ENCODE results near the gene SOCS7. TPM values are rescaled to one million over a fixed set of nuclear protein-coding genes. Genes with fewer than 3 reads are reported as not detected.

The SOCS7 gene
- total RNA-seq, 2 experiments from 2014 or later: 18.0 to 18.9 TPM

GRCh38 chr17:38338535-38338934 is 13.1 kb upstream of the SOCS7 start:
- CTCF ChIA-PET: interaction anchor here (1.0 to 5.2 kb wide), 2 partner anchors 11 to 76 kb away, joined by 4 to 28 read pairs; no protein-coding TSS in a partner anchor
- no peak overlapping the region for H3K27ac Mint-ChIP-seq
- DNase-seq: no peak

GRCh38 chr17:38339891-38340290 is 11.8 kb upstream of the SOCS7 start:
- no peak for DNase-seq
- H3K4me1 Mint-ChIP-seq (ENCODE audit: low read depth): no peaks in the 10 kb centered on the region
- no peak for ATAC-seq
- ChIA-PET CTCF (interaction anchor here (0.7 to 5.2 kb wide), 2 partner anchors 9 to 75 kb away, joined by 3 to 28 read pairs; no protein-coding TSS in a partner anchor), POLR2A (no interaction called here)
- no peak for TF ChIP-seq CTCF (IDR thresholded peaks at IDR 0.05)
- H3K27ac Mint-ChIP-seq: no peak overlapping the region
- no peak overlapping the region for H3K4me3 Mint-ChIP-seq
- no peaks in the 10 kb centered on the region for H3K9me3 Mint-ChIP-seq
- intact Hi-C loops (cut with micrococcal nuclease): no loop called here
- no peaks in the 10 kb centered on the region for H3K36me3 Mint-ChIP-seq (ENCODE audit: low read depth)
- no peaks in the 10 kb centered on the region for H3K27me3 Mint-ChIP-seq

More at GRCh38 chr17:38338535-38338934, 13.1 kb upstream of the SOCS7 start:
- no peak for ATAC-seq
- H3K27me3 Mint-ChIP-seq: no peaks in the 10 kb centered on the region
- no peaks in the 10 kb centered on the region for H3K9me3 Mint-ChIP-seq
- no peaks in the 10 kb centered on the region for H3K4me1 Mint-ChIP-seq (ENCODE audit: low read depth)
- intact Hi-C loops (cut with micrococcal nuclease): no loop called here
- no peaks in the 10 kb centered on the region for H3K36me3 Mint-ChIP-seq (ENCODE audit: low read depth)
- POLR2A ChIA-PET: no interaction called here
- no peak for TF ChIP-seq CTCF (IDR thresholded peaks at IDR 0.05)
- no peak overlapping the region for H3K4me3 Mint-ChIP-seq

- H3K4me1 Mint-ChIP-seq (ENCODE audit: low read depth): no peaks in the 10 kb centered on the region
- H3K27ac Mint-ChIP-seq: no peak overlapping the region
- H3K9me3 Mint-ChIP-seq: no peaks in the 10 kb centered on the region
- intact Hi-C loops (cut with micrococcal nuclease): no loop called here
- DNase-seq (no peak), ATAC-seq (no peak)
- ChIA-PET CTCF (interaction anchor here (1.0 to 5.2 kb wide), 2 partner anchors 8 to 19 kb away, joined by 3 to 28 read pairs; no protein-coding TSS in a partner anchor), POLR2A (interaction anchor here (2.1 kb wide), 1 partner anchor 10 kb away, joined by 5 read pairs; the partner anchor contains the start of gene SOCS7)
- H3K4me3 Mint-ChIP-seq: no peak overlapping the region
- no peak for TF ChIP-seq CTCF (IDR thresholded peaks at IDR 0.05)
- no peaks in the 10 kb centered on the region for H3K36me3 Mint-ChIP-seq (ENCODE audit: low read depth)
- H3K27me3 Mint-ChIP-seq: no peaks in the 10 kb centered on the region
Observed at GRCh38 chr17:38341035-38341721, 10.5 kb upstream of the SOCS7 start.

GRCh38 chr17:38342886-38343607 is 8.6 kb upstream of the SOCS7 start:
- H3K27me3 Mint-ChIP-seq: no peaks in the 10 kb centered on the region
- H3K4me3 Mint-ChIP-seq: no peak overlapping the region
- H3K36me3 Mint-ChIP-seq (ENCODE audit: low read depth): no peaks in the 10 kb centered on the region
- no peaks in the 10 kb centered on the region for H3K9me3 Mint-ChIP-seq
- CTCF ChIA-PET: no interaction called here
- ATAC-seq: no peak
- POLR2A ChIA-PET: interaction anchor here (2.1 kb wide), 1 partner anchor 8 kb away, joined by 5 read pairs; the partner anchor contains the start of gene SOCS7
- DNase-seq: no peak
- no peaks in the 10 kb centered on the region for H3K4me1 Mint-ChIP-seq (ENCODE audit: low read depth)
- intact Hi-C loops (cut with micrococcal nuclease): no loop called here
- H3K27ac Mint-ChIP-seq: no peak overlapping the region
- TF ChIP-seq CTCF (IDR thresholded peaks at IDR 0.05): no peak
